Urinary bladder (tissue), 4 donors: ENCODE results near the gene PIEZO2. TPM values are rescaled to one million over a fixed set of nuclear protein-coding genes. Genes with fewer than 3 reads are reported as not detected.

ENCODE experiments used
- DNase-seq: peaks from one replicate; pipeline ENCODE4 v3.0.0-alpha.2; 2015; ENCODE audit errors: extremely low spot score
- H3K27ac ChIP-seq: one replicate; pipeline ENCODE4 v1.5.1; 2013; ENCODE audit warnings: low read depth, mild to moderate bottlenecking, moderate library complexity
- H3K36me3 ChIP-seq: one replicate; pipeline ENCODE4 v1.6.1; 2013; ENCODE audit warnings: mild to moderate bottlenecking, moderate library complexity; ENCODE audit not compliant: insufficient read depth
- H3K4me1 ChIP-seq: one replicate; pipeline ENCODE4 v1.6.1; 2013; ENCODE audit warnings: mild to moderate bottlenecking, moderate library complexity; ENCODE audit not compliant: insufficient read depth
- H3K4me3 ChIP-seq: one replicate; pipeline ENCODE4 v1.5.1; 2013; ENCODE audit warnings: low read depth, low read length
- WGBS: extraction: QIAGEN DNeasy Blood & Tissue Kit; methylation state at CpG from one replicate; pipeline ENCODE4 v1.1.7; 2013; 5-methylcytosine and 5-hydroxymethylcytosine counted together
- polyA plus RNA-seq: library from polyadenylated mRNA; stranded (reverse); fragments of 200-250 nt; gene quantifications from one replicate; pipeline ENCODE4 v1.2.3, GENCODE V29; 2013
- total RNA-seq: library from RNA; depleted of rRNA; stranded (reverse); fragments of >200 nt; gene quantifications from one replicate; pipeline ENCODE4 v1.2.3, GENCODE V29; 2014
- donor health status: healthy with polysubstance abuse.
- donor health status: healthy.

Gene PIEZO2
- total and polyA plus RNA-seq, 2 donors: 5.9 to 78.1 TPM

GRCh38 chr18:11089931-11090715 is 59.2 kb downstream of the PIEZO2 start:
- Histone ChIP-seq H3K27ac (no peak overlapping the region), H3K4me1 (peaks cover 1% of the 10 kb centered on the region), H3K4me3 (no peak overlapping the region), H3K36me3 (no peaks in the 10 kb centered on the region)
- no peak for DNase-seq
- WGBS: 60% methylated on average over 9 of the region's 9 CpGs

DNA sequence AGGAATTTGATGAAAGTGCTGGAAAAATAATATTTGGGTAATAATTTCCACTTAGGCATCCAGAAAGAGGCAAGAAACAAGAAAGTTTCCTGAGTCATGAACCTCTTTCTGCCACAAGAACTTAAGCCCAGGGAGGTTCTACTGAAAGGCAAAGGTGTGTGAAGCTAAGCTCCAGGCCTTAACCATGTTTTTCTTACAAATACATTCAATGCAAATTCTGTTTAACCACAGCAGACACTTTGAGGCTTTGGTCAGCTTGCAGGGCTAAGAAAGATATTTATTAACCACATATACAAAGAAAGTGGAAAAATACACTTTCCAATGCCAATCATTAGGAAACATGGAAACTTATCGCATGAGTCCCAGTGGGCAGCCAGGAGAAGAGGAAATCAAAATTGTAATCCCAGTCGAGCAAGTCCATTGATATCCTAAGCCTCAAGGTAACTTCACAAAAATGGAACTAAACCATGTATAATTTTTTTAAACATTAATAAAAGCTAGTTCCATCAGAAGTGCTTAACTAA is 68.3 kb downstream of the PIEZO2 start:
- no peak for DNase-seq
- Histone ChIP-seq H3K4me1 (no peaks in the 10 kb centered on the region), H3K27ac (no peak overlapping the region), H3K4me3 (no peak overlapping the region), H3K36me3 (no peaks in the 10 kb centered on the region)
- 92% methylated on average over 2 of the region's 2 CpGs for WGBS

DNA sequence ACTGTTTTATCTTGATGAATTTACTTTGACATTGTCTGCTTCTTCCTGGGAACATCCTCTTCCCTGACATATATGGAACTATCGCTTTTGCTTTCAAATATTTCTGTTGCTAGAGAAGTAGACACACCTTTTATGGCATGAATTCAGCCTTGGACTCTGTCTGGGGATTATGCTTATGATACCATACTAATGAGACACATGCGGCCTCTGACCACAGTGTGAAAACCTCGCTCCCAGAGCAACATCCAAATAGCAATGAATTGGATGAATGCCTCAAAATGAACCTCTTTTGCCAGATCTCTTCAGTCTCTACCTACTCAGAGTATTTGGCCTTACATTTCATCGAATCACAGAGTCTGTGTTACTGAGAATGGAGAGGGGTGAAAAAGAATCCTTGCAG is 70.9 kb downstream of the PIEZO2 start:
- DNase-seq: no peak
- 71% methylated on average over 4 of the region's 4 CpGs for WGBS
- H3K4me1 ChIP-seq: no peaks in the 10 kb centered on the region
- no peak overlapping the region for H3K4me3 ChIP-seq
- H3K36me3 ChIP-seq: no peaks in the 10 kb centered on the region
- H3K27ac ChIP-seq: no peak overlapping the region

- Histone ChIP-seq H3K36me3 (no peaks in the 10 kb centered on the region), H3K27ac (no peak overlapping the region), H3K4me3 (no peak overlapping the region), H3K4me1 (no peaks in the 10 kb centered on the region)
- DNase-seq: no peak
- WGBS: 92% methylated on average over 5 of the region's 5 CpGs
Measured at GRCh38 chr18:11077548-11078187, 71.7 kb downstream of the PIEZO2 start.

- Histone ChIP-seq H3K4me3 (no peak overlapping the region), H3K36me3 (no peaks in the 10 kb centered on the region), H3K4me1 (no peaks in the 10 kb centered on the region), H3K27ac (no peak overlapping the region)
- no peak for DNase-seq
- 35% methylated on average over 5 of the region's 5 CpGs for WGBS
Measured at GRCh38 chr18:11074889-11075288, 74.5 kb downstream of the PIEZO2 start.

- Histone ChIP-seq H3K4me3 (no peak overlapping the region), H3K27ac (no peak overlapping the region), H3K4me1 (no peaks in the 10 kb centered on the region), H3K36me3 (no peaks in the 10 kb centered on the region)
- 91% methylated on average over 9 of the region's 9 CpGs for WGBS
- DNase-seq: no peak
Measured at GRCh38 chr18:11073971-11074370, 75.4 kb downstream of the PIEZO2 start.

DNA sequence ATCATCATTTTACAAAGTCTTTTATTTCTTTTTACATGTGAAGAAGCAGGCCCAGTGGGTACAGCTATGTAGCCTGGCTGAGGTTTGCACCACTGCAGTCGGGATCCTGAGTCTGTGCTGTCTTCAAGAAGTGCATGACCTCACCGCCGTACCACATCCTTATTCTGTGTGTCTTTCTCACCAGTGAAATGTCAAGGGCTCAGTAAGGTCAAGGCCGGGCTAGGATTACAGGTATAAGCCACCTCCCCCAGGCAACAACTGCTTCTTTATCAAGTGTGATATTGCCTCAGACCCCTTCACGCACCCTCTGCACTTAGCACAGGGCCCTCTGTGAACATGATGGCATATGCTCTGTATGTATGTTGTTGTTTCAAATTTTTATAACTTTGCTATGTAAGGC is 76.7 kb downstream of the PIEZO2 start:
- 94% methylated on average over 5 of the region's 5 CpGs for WGBS
- no peak for DNase-seq
- no peak overlapping the region for H3K4me3 ChIP-seq
- no peak overlapping the region for H3K27ac ChIP-seq
- H3K36me3 ChIP-seq: no peaks in the 10 kb centered on the region
- no peaks in the 10 kb centered on the region for H3K4me1 ChIP-seq

DNA sequence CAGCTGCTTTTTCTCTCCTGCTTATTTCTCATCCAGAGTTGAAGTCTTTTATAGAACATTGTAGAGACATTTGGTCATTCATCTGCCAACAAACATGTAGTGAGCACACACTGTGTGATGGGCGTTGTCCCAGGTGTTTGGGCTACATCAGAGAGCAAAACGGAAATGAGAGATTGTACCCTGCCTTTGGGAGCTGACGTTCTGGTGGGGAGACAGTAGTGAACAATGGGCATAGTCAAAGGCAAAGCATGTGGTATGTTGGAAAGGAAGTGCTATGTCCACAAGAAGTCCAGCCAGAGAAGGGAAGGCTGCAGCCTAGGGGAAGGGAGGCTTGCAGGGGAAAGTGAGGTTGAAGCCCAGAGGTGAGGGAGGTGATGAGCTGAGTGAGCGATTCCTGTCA is 78.1 kb downstream of the PIEZO2 start:
- no peak overlapping the region for H3K27ac ChIP-seq
- DNase-seq: no peak
- no peaks in the 10 kb centered on the region for H3K4me1 ChIP-seq
- WGBS: 85% methylated on average over 4 of the region's 4 CpGs
- H3K4me3 ChIP-seq: no peak overlapping the region
- no peaks in the 10 kb centered on the region for H3K36me3 ChIP-seq

- Histone ChIP-seq H3K4me3 (no peak overlapping the region), H3K27ac (no peak overlapping the region), H3K36me3 (no peaks in the 10 kb centered on the region), H3K4me1 (no peaks in the 10 kb centered on the region)
- 93% methylated on average over 11 of the region's 11 CpGs for WGBS
- DNase-seq: no peak
Measured at GRCh38 chr18:11070593-11070992, 78.8 kb downstream of the PIEZO2 start.

- WGBS: 81% methylated on average over 5 of the region's 5 CpGs
- no peaks in the 10 kb centered on the region for H3K4me1 ChIP-seq
- no peak overlapping the region for H3K27ac ChIP-seq
- no peak overlapping the region for H3K4me3 ChIP-seq
- no peak for DNase-seq
- H3K36me3 ChIP-seq: no peaks in the 10 kb centered on the region
Measured at GRCh38 chr18:11066038-11066437, 83.3 kb downstream of the PIEZO2 start.

- no peak overlapping the region for H3K4me3 ChIP-seq
- no peak for DNase-seq
- H3K27ac ChIP-seq: no peak overlapping the region
- WGBS: 75% methylated on average over 7 of the region's 7 CpGs
- H3K36me3 ChIP-seq: no peaks in the 10 kb centered on the region
- H3K4me1 ChIP-seq: no peaks in the 10 kb centered on the region
Measured at GRCh38 chr18:11064727-11065460, 84.5 kb downstream of the PIEZO2 start.

- Histone ChIP-seq H3K4me1 (no peaks in the 10 kb centered on the region), H3K4me3 (no peak overlapping the region), H3K36me3 (no peaks in the 10 kb centered on the region), H3K27ac (no peak overlapping the region)
- 53% methylated on average over 2 of the region's 2 CpGs for WGBS
- no peak for DNase-seq
Measured at GRCh38 chr18:11064106-11064505, 85.3 kb downstream of the PIEZO2 start.

GRCh38 chr18:11055721-11056120 is 93.6 kb downstream of the PIEZO2 start:
- Histone ChIP-seq H3K36me3 (no peaks in the 10 kb centered on the region), H3K27ac (no peak overlapping the region), H3K4me3 (no peak overlapping the region), H3K4me1 (no peaks in the 10 kb centered on the region)
- no peak for DNase-seq
- 97% methylated on average over 8 of the region's 8 CpGs for whole genome bisulfite sequencing

- no peaks in the 10 kb centered on the region for H3K4me1 ChIP-seq
- DNase-seq: no peak
- no peak overlapping the region for H3K27ac ChIP-seq
- H3K4me3 ChIP-seq: no peak overlapping the region
- 28% methylated on average over 4 of the region's 4 CpGs for WGBS
- H3K36me3 ChIP-seq: no peaks in the 10 kb centered on the region
Measured at GRCh38 chr18:11054497-11054896, 94.9 kb downstream of the PIEZO2 start.
